ENCODE data around the gene CADM3. TPM values are rescaled to one million over a fixed set of nuclear protein-coding genes. Genes with fewer than 3 reads are reported as not detected.

CADM3 gene
- total RNA-seq (ENCODE audit: low replicate concordance) = 6.9 and 15.3 TPM in 2 replicates

GRCh38 chr1:159171254-159171687 lies at the start of gene CADM3:
CADM3 (plus strand) TSS chr1:159171615; CDS start chr1:159171766, 151 bp downstream.
- Histone ChIP-seq H3F3A (ENCODE audit: low read depth) (no peaks in the 10 kb centered on the region), H3K4me1 (peaks cover 14% of the 10 kb centered on the region), H3K4me3 (peak within 1 kb of the TSS; percentile 97), H4K20me1 (ENCODE audit: low read depth) (peaks cover 54% of the 10 kb centered on the region), H3K9ac (peak within 1 kb of the TSS; percentile 51), H3K36me3 (no peaks in the 10 kb centered on the region), H3K27me3 (no peaks in the 10 kb centered on the region), H3K9me3 (ENCODE audit: low read depth) (no peaks in the 10 kb centered on the region), H3K4me2 (peak within 1 kb of the TSS; percentile 96), H3K27ac (no peak within 1 kb of the TSS), H2AFZ (replicated peaks) (peak within 1 kb of the TSS; percentile 98), H3K79me2 (ENCODE audit: low read depth) (peaks cover 6% of the 10 kb centered on the region)
- peaks cover 8% of the 10 kb centered on the region for H3K27me3 Mint-ChIP-seq (ENCODE audit: insufficient read depth, low read depth)
- H3K36me3 Mint-ChIP-seq = no peaks in the 10 kb centered on the region
- H3K9me3 Mint-ChIP-seq = no peaks in the 10 kb centered on the region
- no peak for TF ChIP-seq CTCF (IDR thresholded peaks at IDR 0.05)
- no peak for TF ChIP-seq EZH2 (IDR thresholded peaks at IDR 0.05)
- no peak for TF ChIP-seq EZH2phosphoT487 (IDR thresholded peaks at IDR 0.05)
- H3K4me1 Mint-ChIP-seq = peaks cover 18% of the 10 kb centered on the region
- peak within 1 kb of the TSS; percentile 26 for H3K27ac Mint-ChIP-seq
- H3K4me3 Mint-ChIP-seq = peak within 1 kb of the TSS; percentile 94
- peak; percentile 83 for DNase-seq (ENCODE audit: low spot score)

- Histone ChIP-seq H3K79me2 (ENCODE audit: low read depth) (no peaks in the 10 kb centered on the region), H3K27ac (no peak overlapping the region), H3F3A (ENCODE audit: low read depth) (no peaks in the 10 kb centered on the region), H3K27me3 (no peaks in the 10 kb centered on the region), H3K9me3 (ENCODE audit: low read depth) (no peaks in the 10 kb centered on the region), H4K20me1 (ENCODE audit: low read depth) (no peaks in the 10 kb centered on the region), H3K36me3 (no peaks in the 10 kb centered on the region), H2AFZ (replicated peaks) (no peak overlapping the region), H3K4me1 (peaks cover 3% of the 10 kb centered on the region), H3K4me3 (no peak overlapping the region), H3K9ac (no peak overlapping the region), H3K4me2 (no peak overlapping the region)
- Mint-ChIP-seq H3K9me3 (no peaks in the 10 kb centered on the region), H3K27ac (no peak overlapping the region), H3K27me3 (ENCODE audit: insufficient read depth, low read depth) (no peaks in the 10 kb centered on the region), H3K36me3 (no peaks in the 10 kb centered on the region), H3K4me3 (no peak overlapping the region), H3K4me1 (no peaks in the 10 kb centered on the region)
- DNase-seq (ENCODE audit: low spot score) = no peak
- no peak for TF ChIP-seq CTCF (IDR thresholded peaks at IDR 0.05)
- TF ChIP-seq EZH2phosphoT487 (IDR thresholded peaks at IDR 0.05) = no peak
- no peak for TF ChIP-seq EZH2 (IDR thresholded peaks at IDR 0.05)
These were observed 49.3 kb upstream of the CADM3 start for GRCh38 chr1:159122005-159122621.

- no peak overlapping the region for H3K4me3 Mint-ChIP-seq
- H3K27me3 Mint-ChIP-seq (ENCODE audit: insufficient read depth, low read depth) = no peaks in the 10 kb centered on the region
- no peaks in the 10 kb centered on the region for H3K36me3 Mint-ChIP-seq
These were observed 47.8 kb upstream of the CADM3 start for GRCh38 chr1:159123587-159123986.

More at GRCh38 chr1:159123587-159123986, 47.8 kb upstream of the CADM3 start:
- Histone ChIP-seq H3F3A (ENCODE audit: low read depth) (no peaks in the 10 kb centered on the region), H3K9ac (no peak overlapping the region), H3K4me1 (peaks cover 3% of the 10 kb centered on the region), H3K27me3 (no peaks in the 10 kb centered on the region), H3K4me2 (no peak overlapping the region), H3K36me3 (no peaks in the 10 kb centered on the region), H4K20me1 (ENCODE audit: low read depth) (no peaks in the 10 kb centered on the region), H2AFZ (replicated peaks) (no peak overlapping the region), H3K27ac (no peak overlapping the region), H3K4me3 (no peak overlapping the region), H3K79me2 (ENCODE audit: low read depth) (no peaks in the 10 kb centered on the region), H3K9me3 (ENCODE audit: low read depth) (no peaks in the 10 kb centered on the region)
- TF ChIP-seq EZH2 (IDR thresholded peaks at IDR 0.05) (no peak), CTCF (IDR thresholded peaks at IDR 0.05) (no peak), EZH2phosphoT487 (IDR thresholded peaks at IDR 0.05) (no peak)
- Mint-ChIP-seq H3K4me1 (no peaks in the 10 kb centered on the region), H3K27ac (no peak overlapping the region), H3K9me3 (no peaks in the 10 kb centered on the region)
- no peak for DNase-seq (ENCODE audit: low spot score)

Data from neural progenitor cell (in vitro differentiated cells).